HG03575 (cell line): ENCODE measurements around the gene PIBF1.

ENCODE experiments used
- ATAC-seq: cut with Tn5 transposase; IDR thresholded peaks from one replicate; pipeline ENCODE4 v1.9.1; 2021; ENCODE audit not compliant: unreplicated experiment, insufficient number of reproducible peaks, low FRiP score; ENCODE audit errors: extremely low read depth

The PIBF1 gene

GRCh38 chr13:72973234-72973633 is 191.3 kb downstream of the PIBF1 start:
- ATAC-seq: no peak

- ATAC-seq: no peak
Observed at GRCh38 chr13:72983085-72983768, 201.3 kb downstream of the PIBF1 start.

- no peak for ATAC-seq
Observed at GRCh38 chr13:72985610-72986009, 203.7 kb downstream of the PIBF1 start.

- ATAC-seq: no peak
Observed at GRCh38 chr13:72986197-72986596, 204.3 kb downstream of the PIBF1 start.

- no peak for ATAC-seq
Observed at GRCh38 chr13:72990953-72991352, 209.0 kb downstream of the PIBF1 start.

- ATAC-seq: no peak
Observed at GRCh38 chr13:72998012-72998411, 216.1 kb downstream of the PIBF1 start.

- ATAC-seq: peak; percentile 78
Observed at GRCh38 chr13:73000027-73000674, 218.2 kb downstream of the PIBF1 start.

GRCh38 chr13:73001971-73002370 is 220.0 kb downstream of the PIBF1 start:
- ATAC-seq: no peak

GRCh38 chr13:73011751-73012150 is 229.8 kb downstream of the PIBF1 start:
- no peak for ATAC-seq

GRCh38 chr13:73015805-73016204 is 233.9 kb downstream of the PIBF1 start:
- no peak for ATAC-seq

- no peak for ATAC-seq
Observed at GRCh38 chr13:73018336-73018735, 236.4 kb downstream of the PIBF1 start.

GRCh38 chr13:73025217-73026012 is 243.5 kb downstream of the PIBF1 start:
- ATAC-seq: no peak

GRCh38 chr13:73034901-73035300 is 253.0 kb downstream of the PIBF1 start:
- ATAC-seq: no peak

GRCh38 chr13:73035660-73036059 is 253.7 kb downstream of the PIBF1 start:
- no peak for ATAC-seq

GRCh38 chr13:73036566-73036965 is 254.6 kb downstream of the PIBF1 start:
- no peak for ATAC-seq

- ATAC-seq: no peak
Observed at GRCh38 chr13:73038064-73038463, 256.1 kb downstream of the PIBF1 start.

- no peak for ATAC-seq
Observed at GRCh38 chr13:73039201-73040108, 257.5 kb downstream of the PIBF1 start.

- ATAC-seq: no peak
Observed at GRCh38 chr13:73040484-73040883, 258.6 kb downstream of the PIBF1 start.

- no peak for ATAC-seq
Observed at GRCh38 chr13:73040968-73041596, 259.1 kb downstream of the PIBF1 start.
